Measurements from ENCODE around the gene FBXW7.

GRCh38 chr4:152563209-152563608, 27.3 kb upstream of the FBXW7 start:
- TF ChIP-seq CTCF (IDR thresholded peaks at IDR 0.05) = no peak
- no peak for TF ChIP-seq POLR2A (IDR thresholded peaks at IDR 0.05)
- TF ChIP-seq POLR2AphosphoS5 (IDR thresholded peaks at IDR 0.05) = no peak

Data from breast epithelium (tissue), 3 donors.